ENCODE data around the gene RBM39.
"Not testable (repeated sequence)": the region's sequence is repeated elsewhere in the genome, so short reads cannot be mapped to it uniquely, and the experiment has no call there.

Gene RBM39

GRCh38 chr20:35724321-35725230, 17.5 kb downstream of the RBM39 start:
- DNase-seq, result no peak

GRCh38 chr20:35723652-35724320, 18.3 kb downstream of the RBM39 start:
- not testable (repeated sequence) for DNase-seq

DNA sequence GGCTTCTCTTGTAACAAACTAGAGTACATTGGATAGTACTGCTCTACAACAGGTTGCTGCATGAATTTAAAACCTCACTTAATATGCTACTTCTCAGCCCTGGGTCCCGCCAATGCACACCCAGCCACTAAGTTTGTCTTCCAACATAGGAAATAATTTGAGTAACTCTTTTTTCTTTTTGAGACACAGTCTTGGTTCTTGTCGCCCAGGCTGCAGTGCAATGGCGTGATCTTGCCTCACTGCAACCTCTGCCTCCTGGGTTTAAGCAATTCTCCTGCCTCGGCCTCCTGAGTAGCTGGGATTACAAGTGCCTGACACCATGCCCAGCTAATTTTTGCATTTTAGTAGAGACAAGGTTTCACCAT, 18.8 kb downstream of the RBM39 start:
- not testable (repeated sequence) for DNase-seq

- DNase-seq, result no peak
Measured at GRCh38 chr20:35721621-35722020, 20.4 kb downstream of the RBM39 start.

DNA sequence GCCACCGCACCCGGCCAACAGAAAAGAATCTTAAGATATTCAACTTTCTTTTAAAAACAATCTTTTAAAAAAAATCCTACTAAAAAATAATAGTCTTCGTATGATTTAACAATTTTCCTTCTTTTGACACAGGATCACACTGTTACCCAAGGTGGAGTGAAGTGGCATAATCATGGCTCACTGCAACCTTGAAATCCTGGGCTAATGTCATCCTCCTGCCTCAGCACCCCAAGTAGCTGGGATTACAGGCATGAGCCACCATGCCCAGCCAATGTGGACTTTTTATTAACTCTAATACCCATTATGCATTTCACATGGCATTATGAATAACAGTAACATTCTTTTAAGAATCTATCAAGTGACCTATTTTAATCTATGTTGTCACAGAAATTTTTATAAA, 20.8 kb downstream of the RBM39 start:
- DNase-seq, result no peak

- no peak for DNase-seq
Measured at GRCh38 chr20:35720165-35721123, 21.6 kb downstream of the RBM39 start.

GRCh38 chr20:35719717-35720116, 22.3 kb downstream of the RBM39 start:
- no peak for DNase-seq

DNA sequence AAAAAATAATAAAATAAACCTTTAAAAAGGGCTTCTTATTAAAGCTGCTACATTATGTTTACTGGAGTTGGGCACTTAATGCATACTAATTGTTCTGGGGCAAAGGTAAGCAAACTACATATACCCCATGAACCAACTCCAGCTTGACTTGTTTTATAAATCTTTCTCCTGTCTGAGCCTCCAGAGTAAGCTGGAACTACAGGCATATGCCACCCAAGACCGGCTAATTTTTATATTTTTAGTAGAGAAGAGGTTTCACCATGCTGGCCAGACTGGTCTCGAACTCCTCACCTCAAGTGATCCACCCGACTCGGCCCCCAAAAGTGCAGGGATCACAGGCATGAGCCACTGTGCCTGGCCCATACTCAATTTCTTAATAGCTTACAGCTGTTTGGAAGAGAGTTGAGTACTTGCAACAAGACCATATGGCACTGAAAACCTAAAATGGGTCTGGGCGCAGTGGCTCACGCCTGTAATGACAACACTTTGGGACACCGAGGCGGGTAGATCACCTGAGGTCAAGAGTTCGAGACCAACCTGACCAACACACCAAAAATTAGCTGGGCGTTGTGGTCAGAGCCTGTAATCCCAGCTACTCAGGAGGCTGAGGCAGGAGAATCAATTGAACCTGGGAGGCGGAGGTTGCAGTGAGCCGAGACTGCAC, 23.0 kb downstream of the RBM39 start:
- no peak for DNase-seq

GRCh38 chr20:35718321-35718720, 23.7 kb downstream of the RBM39 start:
- DNase-seq, result not testable (repeated sequence)

- DNase-seq, result no peak
Measured at GRCh38 chr20:35716330-35716729, 25.7 kb downstream of the RBM39 start.

DNA sequence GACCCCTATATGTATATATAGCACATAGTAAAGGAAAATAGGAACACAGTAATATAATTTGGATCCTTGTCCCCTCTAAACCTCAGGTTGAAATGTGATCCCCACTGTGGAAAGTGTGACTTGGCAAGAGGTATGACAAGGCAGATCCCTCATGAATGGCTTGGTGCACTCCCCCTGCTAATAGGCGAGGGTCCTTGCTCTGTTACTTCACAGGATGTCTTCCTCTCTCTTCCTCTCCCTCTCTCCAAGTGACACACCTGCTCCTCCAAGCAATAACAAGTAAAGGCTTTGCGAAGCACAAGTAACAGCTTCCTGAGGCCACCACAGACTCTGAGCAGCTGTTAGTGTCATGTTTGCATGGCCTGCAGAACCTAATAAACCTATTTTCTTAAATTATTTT, 26.4 kb downstream of the RBM39 start:
- DNase-seq, result no peak

DNA sequence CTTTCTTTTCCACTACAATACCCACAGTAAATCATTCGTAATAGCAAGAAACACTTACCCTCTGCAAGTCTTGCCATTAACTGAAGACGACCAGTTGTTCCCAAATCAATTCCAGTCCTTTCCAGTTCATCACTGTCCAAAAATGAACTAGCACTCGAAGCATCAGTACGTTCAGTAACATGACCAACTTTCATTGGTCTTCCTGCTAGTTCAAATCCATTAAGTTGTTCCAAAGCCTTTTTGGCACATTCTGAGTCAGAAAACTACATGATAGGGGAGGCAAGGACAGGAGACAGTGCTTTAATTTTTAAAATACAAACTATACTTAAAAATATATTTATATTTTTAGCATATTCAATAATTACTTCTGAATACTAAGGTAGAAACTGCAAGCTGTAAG, 27.9 kb downstream of the RBM39 start:
- no peak for DNase-seq

DNA sequence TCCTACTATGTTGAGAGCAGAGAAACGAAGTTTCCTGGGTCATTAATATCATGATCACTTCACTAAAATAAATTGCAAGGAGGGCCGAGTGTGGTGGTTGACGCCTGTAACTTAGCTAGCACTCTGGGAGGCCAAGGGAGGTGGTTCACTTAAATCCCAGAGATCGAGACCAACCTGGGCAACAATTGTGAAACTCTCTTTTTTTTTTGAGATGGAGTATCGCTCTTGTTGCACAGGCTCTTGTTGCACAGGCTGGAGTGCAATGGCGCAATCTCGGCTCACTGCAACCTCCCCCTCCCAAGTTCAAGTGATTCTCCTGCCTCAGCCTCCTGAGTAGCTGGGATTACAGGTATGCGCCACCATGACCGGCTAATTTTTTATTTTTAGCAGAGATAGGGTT, 28.9 kb downstream of the RBM39 start:
- not testable (repeated sequence) for DNase-seq

DNA sequence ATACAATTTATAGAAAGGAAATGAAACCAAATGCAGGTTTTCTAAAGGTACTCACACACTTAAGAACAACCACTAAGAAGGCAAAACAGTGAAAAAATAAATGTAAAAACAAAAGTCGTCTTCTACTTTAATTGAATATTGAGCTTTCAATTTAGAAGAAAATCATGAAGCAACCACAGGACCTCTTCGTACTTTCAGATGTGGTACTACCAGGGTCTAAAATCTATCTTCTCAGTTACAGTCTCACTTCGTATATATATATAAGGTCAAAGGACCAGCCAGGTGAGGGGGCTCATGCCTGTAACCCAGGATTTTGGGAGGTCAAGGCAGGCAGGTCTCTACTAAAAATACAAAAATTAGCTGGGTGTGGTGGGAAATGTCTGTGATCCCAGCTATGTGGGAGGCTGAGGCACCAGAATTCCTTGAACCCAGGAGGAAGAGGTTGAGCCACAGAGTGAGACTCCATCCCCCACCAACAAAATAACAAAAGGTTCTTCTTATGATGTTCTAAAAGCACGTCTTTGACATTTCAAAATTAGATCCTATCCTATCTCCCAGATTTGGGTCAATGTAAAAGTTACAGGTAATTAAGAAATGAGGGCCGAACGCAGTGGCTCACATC, 30.4 kb downstream of the RBM39 start:
- no peak for DNase-seq

- no peak for DNase-seq
Measured at GRCh38 chr20:35710884-35711587, 31.0 kb downstream of the RBM39 start.

- DNase-seq, result no peak
Measured at GRCh38 chr20:35710039-35710438, 32.0 kb downstream of the RBM39 start.

DNA sequence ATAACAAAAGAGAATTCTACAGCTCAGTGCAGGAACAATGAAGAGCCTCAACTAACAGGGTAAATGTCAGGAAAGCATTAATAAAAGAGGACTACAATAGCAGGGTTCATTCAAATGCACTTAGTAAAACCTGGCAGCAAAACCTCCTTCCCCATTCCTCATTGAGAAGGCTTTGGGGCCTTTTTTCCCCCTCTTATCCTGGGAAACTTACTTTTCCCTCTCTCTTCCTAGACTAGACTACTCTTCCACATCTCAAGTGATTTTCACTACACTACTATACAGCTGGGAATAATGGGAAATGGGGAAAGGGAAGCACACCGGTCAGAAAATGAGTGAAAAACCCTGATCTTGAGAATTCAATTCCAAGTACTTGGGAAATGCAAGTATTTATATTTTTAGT, 32.8 kb downstream of the RBM39 start:
- no peak for DNase-seq

- DNase-seq, result no peak
Measured at GRCh38 chr20:35708502-35708901, 33.6 kb downstream of the RBM39 start.

- not testable (repeated sequence) for DNase-seq
Measured at GRCh38 chr20:35706591-35707529, 35.2 kb downstream of the RBM39 start.

DNA sequence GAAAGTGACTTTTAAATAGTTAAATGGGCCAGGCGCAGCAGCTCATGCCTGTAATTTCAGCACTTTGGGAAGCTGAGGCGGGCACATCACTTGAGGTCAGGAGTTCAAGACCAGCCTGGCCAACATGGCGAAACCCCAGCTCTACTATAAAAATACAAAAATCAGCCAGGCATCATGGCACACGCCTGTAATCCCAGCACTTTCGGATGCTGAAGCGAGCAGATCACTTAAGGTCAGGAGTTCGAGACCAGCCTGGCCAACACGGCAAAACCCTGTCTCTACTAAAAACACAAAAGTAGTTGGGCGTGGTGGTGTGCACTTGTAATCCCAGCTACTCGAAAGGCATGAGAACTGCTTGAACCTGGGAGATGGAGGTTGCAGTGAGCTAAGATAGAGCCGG, 36.2 kb downstream of the RBM39 start:
- not testable (repeated sequence) for DNase-seq

All from activated naive CD4-positive, alpha-beta T cell (primary cell).